OCI-LY1 (cell line): ENCODE measurements around the gene TMEM185B.

Experiments
- H2AFZ ChIP-seq: fragments of 200-600 bp; sonication (generic), shearing (Covaris generic); 2 replicates; pipeline ENCODE4 v1.6.0; 2014; ENCODE audit warnings: antibody characterized with exemption, mild to moderate bottlenecking, low read length
- H3F3A ChIP-seq: fragments of 200-600 bp; sonication (generic), shearing (Covaris generic); 2 replicates; pipeline ENCODE4 v1.6.0; 2014; ENCODE audit warnings: mild to moderate bottlenecking, antibody characterized with exemption, low read length, moderate library complexity; ENCODE audit not compliant: insufficient read depth
- H3K27ac ChIP-seq: fragments of 200-600 bp; sonication (generic); 2 replicates; pipeline ENCODE4 v1.5.1; 2014; ENCODE audit warnings: low read length, mixed run types, mild to moderate bottlenecking, low read depth; ENCODE audit not compliant: poor library complexity, severe bottlenecking
- H3K27me3 ChIP-seq: fragments of 200-600 bp; sonication (generic); 2 replicates; pipeline ENCODE4 v1.6.0; 2014; ENCODE audit warnings: antibody characterized with exemption, mild to moderate bottlenecking, low read length, moderate library complexity; ENCODE audit not compliant: insufficient read depth
- H3K36me3 ChIP-seq: fragments of 200-600 bp; sonication (generic); 2 replicates; pipeline ENCODE4 v1.6.1; 2014; ENCODE audit warnings: mild to moderate bottlenecking, antibody characterized with exemption, low read length, moderate library complexity, mixed read lengths; ENCODE audit not compliant: insufficient read depth
- H3K4me1 ChIP-seq: fragments of 200-600 bp; sonication (generic); 2 replicates; pipeline ENCODE4 v1.5.1; 2014; ENCODE audit warnings: mild to moderate bottlenecking, low read length, moderate library complexity; ENCODE audit not compliant: insufficient read depth, severe bottlenecking
- H3K4me2 ChIP-seq: fragments of 200-600 bp; sonication (generic), shearing (Covaris generic); 2 replicates; pipeline ENCODE4 v1.6.1; 2014; ENCODE audit warnings: low read length
- H3K4me3 ChIP-seq: fragments of 200-600 bp; sonication (generic); 2 replicates; pipeline ENCODE4 v1.5.1; 2014; ENCODE audit warnings: low read length, low read depth, mild to moderate bottlenecking, mixed read lengths; ENCODE audit not compliant: poor library complexity, severe bottlenecking
- H3K79me2 ChIP-seq: fragments of 200-600 bp; shearing (Covaris generic); 2 replicates; pipeline ENCODE4 v1.6.1; 2016; ENCODE audit warnings: mixed run types, low read length, mixed read lengths; ENCODE audit not compliant: insufficient read depth
- H3K9ac ChIP-seq: fragments of 200-600 bp; sonication (generic), shearing (Covaris generic); 2 replicates; pipeline ENCODE4 v1.6.1; 2014; ENCODE audit warnings: mild to moderate bottlenecking, low read length, mixed read lengths
- H3K9me2 ChIP-seq: fragments of 200-600 bp; sonication (generic), shearing (Covaris generic); 2 replicates; pipeline ENCODE4 v1.6.1; 2014; ENCODE audit warnings: low read depth, mild to moderate bottlenecking, low read length, mixed read lengths
- H3K9me3 ChIP-seq: fragments of 200-600 bp; shearing (Covaris generic); 2 replicates; pipeline ENCODE4 v1.6.1; 2014; ENCODE audit warnings: low read length, mixed read lengths
- H4K20me1 ChIP-seq: fragments of 200-600 bp; sonication (generic), shearing (Covaris generic); 2 replicates; pipeline ENCODE4 v1.6.0; 2016; ENCODE audit warnings: mild to moderate bottlenecking, low read length; ENCODE audit not compliant: insufficient read depth
- EZH2 ChIP-seq: fragments of 200-600 bp; sonication (generic), shearing (Covaris generic); IDR thresholded peaks from 2 replicates; pipeline ENCODE4 v1.8.0; 2017; ENCODE audit warnings: borderline replicate concordance, mixed run types, mild to moderate bottlenecking, antibody characterized with exemption, low read length, moderate library complexity, mixed read lengths
- TF ChIP-seq, protein P1 (sequence below): fragments of 200-600 bp; sonication (generic), shearing (Covaris generic); IDR thresholded peaks from 2 replicates; pipeline ENCODE4 v1.5.1; 2017; ENCODE audit warnings: mild to moderate bottlenecking, antibody characterized with exemption, low read length, moderate library complexity, mixed read lengths

Gene TMEM185B

DNA sequence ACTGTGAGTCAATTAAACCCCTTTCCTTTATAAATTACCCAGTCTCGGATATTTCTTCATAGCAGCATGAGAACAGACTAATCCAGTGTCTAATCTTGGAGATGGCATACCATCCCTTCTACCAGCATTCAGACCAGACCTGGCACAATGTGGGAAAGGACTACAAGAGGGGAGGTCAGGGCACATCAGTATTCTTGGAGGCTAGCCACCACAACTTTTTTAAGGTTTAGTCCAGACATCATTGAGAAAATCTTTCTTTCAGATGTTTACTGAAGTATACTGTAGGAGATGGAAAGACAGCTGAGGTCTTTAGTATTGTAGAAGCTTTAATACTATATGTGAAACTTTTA, 33.4 kb upstream of the TMEM185B start:
- Histone ChIP-seq H3K9me3 (peaks cover 8% of the 10 kb centered on the region), H3K36me3 (peaks cover 4% of the 10 kb centered on the region; the same call in 1 of the 2 replicates), H3F3A (no peaks in the 10 kb centered on the region), H3K9ac (no peak overlapping the region), H3K9me2 (no peaks in the 10 kb centered on the region), H3K27me3 (no peaks in the 10 kb centered on the region; the same call in 1 of the 2 replicates), H3K27ac (no peak overlapping the region), H3K79me2 (no peaks in the 10 kb centered on the region), H3K4me2 (no peak overlapping the region), H2AFZ (no peak overlapping the region), H4K20me1 (no peaks in the 10 kb centered on the region), H3K4me3 (no peak overlapping the region), H3K4me1 (peaks cover 16% of the 10 kb centered on the region)
- no peak for TF ChIP-seq EZH2

DNA sequence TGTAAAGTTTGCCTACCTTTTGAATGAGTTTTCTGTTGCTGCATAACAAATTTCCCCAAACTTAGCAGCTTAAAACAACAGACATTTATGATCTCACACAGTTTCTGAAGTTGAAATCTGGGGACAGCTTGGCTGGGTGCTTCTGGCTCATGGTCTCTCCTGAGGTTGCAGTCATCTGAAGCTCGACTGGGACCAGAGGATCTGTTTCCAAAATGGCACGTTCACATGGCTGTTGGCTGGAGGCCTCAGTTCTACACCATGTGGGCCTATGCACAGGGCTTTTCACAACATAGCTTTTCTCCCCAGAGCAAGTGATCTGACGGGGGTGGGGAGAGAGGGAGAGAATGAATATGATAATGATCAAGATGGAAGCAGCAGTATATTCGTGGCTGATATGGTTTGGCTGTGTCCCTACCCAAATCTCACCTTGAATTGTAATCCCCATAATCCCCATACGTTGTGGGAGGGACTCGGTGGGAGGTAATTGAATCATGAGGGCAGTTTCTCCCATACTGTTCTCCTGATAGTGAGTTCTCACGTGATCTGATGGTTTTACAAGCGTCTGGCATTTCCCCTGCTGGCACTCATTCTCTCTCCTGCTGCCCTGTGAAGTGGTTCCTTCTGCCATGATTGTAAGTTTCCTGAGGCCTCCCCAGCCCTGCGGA, 32.9 kb upstream of the TMEM185B start:
- Histone ChIP-seq H3K9me2 (no peaks in the 10 kb centered on the region), H3K4me3 (no peak overlapping the region), H3F3A (no peaks in the 10 kb centered on the region), H3K4me2 (no peak overlapping the region), H3K27ac (no peak overlapping the region), H2AFZ (no peak overlapping the region), H3K4me1 (peaks cover 19% of the 10 kb centered on the region), H3K36me3 (peaks cover 4% of the 10 kb centered on the region; the same call in 1 of the 2 replicates), H4K20me1 (no peaks in the 10 kb centered on the region), H3K79me2 (no peaks in the 10 kb centered on the region), H3K9me3 (peaks cover 8% of the 10 kb centered on the region), H3K9ac (no peak overlapping the region), H3K27me3 (no peaks in the 10 kb centered on the region; the same call in 1 of the 2 replicates)
- TF ChIP-seq, protein P1, sequence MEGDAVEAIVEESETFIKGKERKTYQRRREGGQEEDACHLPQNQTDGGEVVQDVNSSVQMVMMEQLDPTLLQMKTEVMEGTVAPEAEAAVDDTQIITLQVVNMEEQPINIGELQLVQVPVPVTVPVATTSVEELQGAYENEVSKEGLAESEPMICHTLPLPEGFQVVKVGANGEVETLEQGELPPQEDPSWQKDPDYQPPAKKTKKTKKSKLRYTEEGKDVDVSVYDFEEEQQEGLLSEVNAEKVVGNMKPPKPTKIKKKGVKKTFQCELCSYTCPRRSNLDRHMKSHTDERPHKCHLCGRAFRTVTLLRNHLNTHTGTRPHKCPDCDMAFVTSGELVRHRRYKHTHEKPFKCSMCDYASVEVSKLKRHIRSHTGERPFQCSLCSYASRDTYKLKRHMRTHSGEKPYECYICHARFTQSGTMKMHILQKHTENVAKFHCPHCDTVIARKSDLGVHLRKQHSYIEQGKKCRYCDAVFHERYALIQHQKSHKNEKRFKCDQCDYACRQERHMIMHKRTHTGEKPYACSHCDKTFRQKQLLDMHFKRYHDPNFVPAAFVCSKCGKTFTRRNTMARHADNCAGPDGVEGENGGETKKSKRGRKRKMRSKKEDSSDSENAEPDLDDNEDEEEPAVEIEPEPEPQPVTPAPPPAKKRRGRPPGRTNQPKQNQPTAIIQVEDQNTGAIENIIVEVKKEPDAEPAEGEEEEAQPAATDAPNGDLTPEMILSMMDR: no peak
- no peak for TF ChIP-seq EZH2

DNA sequence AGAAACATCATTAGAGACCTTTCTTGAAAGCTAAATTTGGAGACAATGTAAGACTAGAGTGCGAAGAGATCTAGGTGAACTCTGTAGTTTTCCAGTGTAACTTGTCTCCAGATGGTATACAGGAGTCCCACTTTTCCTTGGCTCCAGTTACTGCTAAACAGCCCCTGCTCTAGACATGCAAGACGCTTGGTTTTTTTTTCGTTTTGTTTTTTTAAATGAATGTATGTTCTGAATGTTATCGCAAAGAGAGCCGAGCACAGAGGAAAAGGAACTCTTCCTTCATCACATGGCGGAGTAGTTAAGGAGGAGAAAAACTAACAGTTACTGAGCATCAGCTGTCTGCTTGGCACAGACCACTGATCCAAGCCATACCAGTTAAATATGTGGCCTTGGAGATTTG, 31.9 kb upstream of the TMEM185B start:
- Histone ChIP-seq H3K9me3 (peaks cover under 1% of the 10 kb centered on the region), H3F3A (no peaks in the 10 kb centered on the region), H4K20me1 (no peaks in the 10 kb centered on the region), H3K27ac (no peak overlapping the region), H3K36me3 (no peaks in the 10 kb centered on the region; the same call in 1 of the 2 replicates), H3K79me2 (no peaks in the 10 kb centered on the region), H2AFZ (no peak overlapping the region), H3K4me1 (peaks cover 19% of the 10 kb centered on the region), H3K4me3 (no peak overlapping the region), H3K4me2 (no peak overlapping the region), H3K9ac (no peak overlapping the region), H3K9me2 (no peaks in the 10 kb centered on the region), H3K27me3 (no peaks in the 10 kb centered on the region; the same call in 1 of the 2 replicates)
- TF ChIP-seq EZH2: no peak
- TF ChIP-seq, protein P1: no peak

DNA sequence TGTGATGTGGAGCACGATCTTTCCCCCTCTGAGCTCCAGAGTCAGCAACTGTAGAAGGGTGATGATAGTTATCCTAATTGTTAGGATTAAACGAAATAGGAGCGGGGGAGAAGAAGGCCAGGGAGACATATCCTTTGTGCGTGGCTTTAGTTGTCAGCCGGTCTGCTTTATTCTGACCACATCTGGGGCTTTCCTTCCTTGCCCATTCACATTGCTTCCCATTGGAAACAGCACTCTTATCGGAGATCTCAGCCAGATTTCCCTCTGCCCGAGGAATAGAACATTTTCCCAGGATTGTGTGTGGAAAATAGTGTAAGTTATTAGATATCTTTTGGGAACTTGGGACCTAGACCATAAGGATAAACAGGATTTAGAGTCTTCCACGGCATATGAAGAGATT, 31.0 kb upstream of the TMEM185B start:
- peak overlapping the region; percentile 84; the same call in 1 of the 2 replicates for H3K4me2 ChIP-seq
- peak overlapping the region; percentile 79 for H3K4me3 ChIP-seq
- H3K9ac ChIP-seq: no peak overlapping the region
- H3F3A ChIP-seq: no peaks in the 10 kb centered on the region
- H3K9me3 ChIP-seq: no peaks in the 10 kb centered on the region
- TF ChIP-seq EZH2: no peak
- H3K27ac ChIP-seq: no peak overlapping the region
- no peak overlapping the region for H2AFZ ChIP-seq
- H3K9me2 ChIP-seq: no peaks in the 10 kb centered on the region
- H3K36me3 ChIP-seq: no peaks in the 10 kb centered on the region
- peaks cover 19% of the 10 kb centered on the region for H3K4me1 ChIP-seq
- no peaks in the 10 kb centered on the region for H4K20me1 ChIP-seq
- H3K27me3 ChIP-seq: no peaks in the 10 kb centered on the region; the same call in 1 of the 2 replicates
- H3K79me2 ChIP-seq: no peaks in the 10 kb centered on the region
